ENCODE results near the gene CCNY.

Gene CCNY

DNA sequence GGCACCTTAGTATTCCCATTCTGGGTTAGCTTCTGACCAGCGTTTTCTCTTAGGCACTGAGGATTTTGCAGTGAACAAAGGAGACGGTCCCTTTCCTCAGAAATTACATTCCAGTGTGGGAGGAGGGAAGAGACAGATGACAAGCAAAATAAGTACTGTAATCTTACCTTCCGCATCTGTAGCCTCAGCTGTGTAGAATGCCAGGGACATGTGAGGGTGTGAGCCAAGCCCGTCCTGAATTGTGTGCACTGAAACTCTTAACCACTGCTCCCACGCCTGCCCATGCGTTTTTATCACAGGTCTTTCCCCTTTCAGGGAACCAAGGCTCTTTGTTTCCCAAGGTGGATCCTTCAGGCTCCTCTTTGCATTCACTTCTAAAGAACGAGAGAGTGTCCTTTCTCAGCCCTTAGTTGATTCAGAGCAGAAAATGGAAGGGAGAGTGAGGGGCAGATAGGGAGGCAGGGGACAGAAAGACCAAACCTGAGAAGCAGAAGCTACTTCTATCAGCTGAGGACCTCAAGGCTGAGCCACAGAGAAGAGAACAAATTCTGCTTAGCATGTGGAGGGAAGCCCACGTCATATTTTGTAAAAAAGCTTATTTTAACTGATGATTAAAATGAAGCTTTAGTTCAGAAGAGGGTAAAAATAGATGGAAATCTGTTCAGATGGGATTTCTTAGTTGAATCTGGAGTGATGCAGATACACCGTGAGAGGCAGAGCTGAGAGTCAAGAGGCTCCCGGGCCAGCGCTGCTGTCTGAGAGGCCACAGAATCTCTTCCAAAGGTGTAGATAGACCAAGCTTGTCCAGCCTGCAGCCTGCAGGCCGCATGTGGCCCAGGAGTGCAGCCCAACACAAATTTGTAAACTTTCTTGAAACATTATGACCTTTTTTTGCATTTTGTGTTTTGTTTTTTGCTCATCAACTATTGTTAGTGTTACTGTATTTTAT, 122.5 kb downstream of the CCNY start:
- no peak for DNase-seq

DNA sequence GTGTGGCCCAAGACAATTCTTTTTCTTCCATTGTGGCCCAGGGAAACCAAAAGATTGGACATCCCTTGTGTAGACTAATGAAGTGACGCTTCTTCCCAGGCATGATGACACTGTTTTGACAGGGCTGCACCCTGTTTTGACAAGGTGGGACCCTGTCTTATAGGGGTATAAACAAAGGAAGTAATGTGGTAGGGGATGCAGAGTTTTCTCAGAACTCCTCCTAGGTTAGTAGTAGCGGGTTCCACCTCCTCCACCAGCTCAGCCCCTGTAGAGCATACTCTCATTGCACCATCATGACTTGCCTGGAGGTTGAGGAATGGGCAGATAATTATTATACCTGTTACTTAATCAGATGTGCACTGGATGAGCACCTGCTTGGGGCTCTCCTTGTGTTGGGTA, 123.1 kb downstream of the CCNY start:
- DNase-seq = no peak

DNA sequence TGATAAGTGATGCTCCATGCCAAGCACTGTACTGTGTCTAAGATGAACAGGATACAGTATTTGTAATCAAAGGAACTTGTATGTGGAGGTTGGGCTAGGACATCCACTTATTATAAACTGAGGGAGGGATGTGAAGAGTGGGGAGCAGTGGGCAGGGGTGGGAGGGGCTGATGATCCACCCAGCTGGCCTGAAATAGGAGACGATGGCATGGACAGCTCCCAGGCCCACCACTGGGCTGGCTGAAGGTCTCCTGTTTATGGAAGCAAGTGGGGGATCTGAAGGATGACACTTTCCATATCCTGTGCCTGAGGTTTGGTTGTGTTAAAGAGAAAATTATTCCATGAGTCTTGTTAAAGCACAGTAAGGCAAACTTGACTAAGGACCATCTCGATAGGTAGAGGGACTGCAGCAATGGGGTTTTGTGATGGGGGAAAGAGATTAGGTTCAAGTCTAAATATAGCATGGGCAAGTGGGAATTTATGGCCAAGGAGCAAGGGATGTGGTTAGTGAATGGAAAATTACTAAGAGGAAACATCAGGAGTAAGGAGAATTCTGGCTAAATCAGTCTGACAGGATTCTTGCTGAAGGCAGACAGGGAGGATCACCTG, 124.6 kb downstream of the CCNY start:
- DNase-seq = no peak

DNA sequence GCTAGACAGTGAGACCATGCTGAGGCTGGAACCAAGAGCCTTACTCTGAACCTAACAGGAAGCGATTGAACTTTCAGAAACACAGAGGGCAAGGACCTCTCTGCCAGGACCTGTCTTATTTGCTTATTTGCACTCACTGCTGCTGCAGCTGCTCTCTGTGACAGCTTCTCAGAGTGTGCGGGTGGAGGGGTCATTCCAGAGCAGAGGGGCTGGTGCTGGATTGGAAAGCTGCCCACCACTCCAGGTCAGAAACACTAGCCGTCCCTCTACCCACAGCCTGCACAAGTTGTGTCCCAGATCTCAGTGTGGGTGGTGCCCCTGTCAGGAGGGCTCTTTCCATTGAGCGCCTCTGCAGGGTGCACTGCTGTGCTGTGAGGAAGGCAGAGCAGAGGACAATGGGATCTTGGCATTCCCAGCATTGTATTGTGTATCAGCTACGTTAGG, 126.2 kb downstream of the CCNY start:
- peak; percentile 66 for DNase-seq

DNA sequence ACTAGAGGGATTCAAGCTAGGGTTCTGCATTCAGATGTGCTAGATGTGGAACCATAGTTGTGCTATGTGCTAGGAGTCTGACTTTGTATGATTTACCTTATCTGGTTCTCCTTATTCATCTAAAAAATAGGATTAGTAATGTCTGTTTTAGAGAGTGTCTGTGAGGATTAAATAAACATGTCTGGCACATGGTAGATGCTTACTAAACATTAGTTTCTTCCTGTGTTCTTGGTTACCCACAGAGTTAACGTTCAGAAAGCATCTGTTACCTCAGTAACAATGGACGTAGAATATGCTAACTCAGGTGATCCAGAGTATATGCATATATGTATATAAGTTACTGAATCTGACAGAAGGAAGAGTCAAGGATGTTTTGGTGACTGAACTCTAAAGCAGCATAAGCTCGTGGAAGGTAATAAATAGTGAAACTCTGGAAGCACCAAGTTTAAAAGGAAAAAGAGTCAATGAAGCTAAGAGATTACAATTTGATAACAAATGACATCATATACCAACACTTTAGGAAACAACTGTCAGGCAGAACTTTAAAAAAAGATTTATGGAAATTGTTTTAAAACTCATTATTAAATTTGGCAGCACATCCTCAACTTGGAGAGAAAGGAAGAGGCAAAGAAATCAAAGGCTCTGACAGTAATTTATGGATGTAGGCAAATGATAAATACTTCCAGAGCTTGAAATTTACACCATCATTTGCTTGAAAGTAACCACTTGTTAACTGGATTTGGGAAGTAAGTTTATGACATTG, 127.0 kb downstream of the CCNY start:
- DNase-seq = no peak

DNA sequence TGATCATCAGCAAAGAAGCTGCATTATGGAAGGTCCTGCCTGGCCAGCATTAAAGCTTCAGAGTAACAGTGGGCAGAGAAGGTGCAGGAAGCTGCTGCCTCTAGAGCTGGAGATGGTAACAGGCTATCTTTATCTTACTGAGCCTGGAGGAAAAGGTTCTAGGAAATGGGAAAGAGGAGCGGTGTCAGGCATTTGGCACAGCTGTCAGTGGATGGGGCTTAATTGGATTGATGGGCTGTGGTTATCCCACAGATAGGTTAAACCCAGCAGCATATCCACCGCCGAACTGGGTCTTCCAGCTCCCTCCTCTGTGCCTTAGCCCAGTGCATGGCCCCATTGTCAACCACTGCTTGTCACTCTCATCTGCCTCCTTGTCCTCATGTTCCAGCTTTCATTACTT, 127.6 kb downstream of the CCNY start:
- DNase-seq = no peak

DNA sequence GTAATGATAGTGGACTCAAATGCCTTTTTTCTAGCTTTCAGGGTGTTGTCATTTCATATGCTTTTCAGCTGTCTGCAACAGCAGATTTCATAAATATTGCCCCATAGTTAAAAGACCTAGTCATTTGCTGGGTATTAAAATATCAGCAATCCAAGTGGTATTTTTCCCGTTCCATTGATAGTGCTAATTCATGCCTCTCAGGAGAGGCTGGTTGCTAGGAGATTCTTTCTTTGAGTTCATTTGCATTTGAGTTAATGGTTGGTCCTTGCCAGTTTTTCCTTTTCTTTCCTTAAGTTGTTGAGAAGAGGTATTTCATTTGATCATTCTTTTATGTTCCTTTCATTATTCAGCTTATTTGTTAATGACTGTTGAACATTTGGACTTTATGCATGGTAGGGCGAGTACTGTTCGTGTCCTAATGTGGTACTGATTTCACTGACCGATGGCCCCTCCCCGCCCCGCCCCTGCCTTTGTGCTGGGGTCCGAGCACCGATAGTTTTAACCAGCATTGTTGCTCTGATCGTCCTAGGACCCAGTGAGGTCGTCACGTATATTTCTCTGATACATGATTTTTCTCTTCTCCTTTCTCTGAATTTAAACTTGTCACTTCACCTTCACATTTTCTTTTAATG, 128.6 kb downstream of the CCNY start:
- no peak for DNase-seq

DNA sequence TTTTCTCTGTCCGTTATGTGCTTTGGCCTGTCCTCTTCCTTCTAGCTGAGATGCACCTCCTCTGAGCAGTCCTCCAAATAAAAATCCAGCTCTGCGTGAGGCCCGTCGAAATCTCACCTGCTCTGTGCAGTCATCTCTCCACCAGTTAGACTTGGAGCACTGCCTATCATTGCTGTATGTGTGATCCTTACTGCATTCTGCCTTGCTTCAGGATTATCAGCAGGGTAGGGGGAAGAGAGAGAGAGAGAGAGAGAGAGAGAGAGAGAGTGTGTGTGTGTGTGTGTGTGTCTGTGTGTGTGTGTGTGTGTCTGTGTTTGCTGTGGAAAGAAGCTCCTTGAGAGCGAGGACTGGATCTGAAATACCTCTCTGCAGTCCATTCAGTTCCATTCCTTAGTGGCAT, 129.4 kb downstream of the CCNY start:
- no peak for DNase-seq

DNA sequence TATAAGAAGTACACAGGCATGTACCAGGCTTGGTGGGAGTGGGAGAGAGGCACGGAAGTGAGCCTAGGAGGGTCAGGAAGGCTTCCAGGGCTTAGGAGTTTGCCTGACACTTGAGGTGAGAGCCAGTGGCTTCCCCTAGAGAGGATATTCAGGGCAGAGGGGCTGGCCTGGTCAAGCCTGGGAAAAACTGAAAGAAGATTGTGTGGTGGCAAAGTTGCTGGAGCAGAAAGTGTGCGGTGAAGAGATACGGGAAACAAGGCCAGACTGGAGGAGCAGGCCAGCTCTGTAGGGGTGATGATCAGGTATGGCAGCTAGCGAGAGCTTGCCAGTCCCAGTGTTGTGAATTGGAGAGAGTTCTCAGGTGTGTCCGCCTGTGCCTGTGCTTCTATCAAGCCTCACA, 129.9 kb downstream of the CCNY start:
- no peak for DNase-seq

DNA sequence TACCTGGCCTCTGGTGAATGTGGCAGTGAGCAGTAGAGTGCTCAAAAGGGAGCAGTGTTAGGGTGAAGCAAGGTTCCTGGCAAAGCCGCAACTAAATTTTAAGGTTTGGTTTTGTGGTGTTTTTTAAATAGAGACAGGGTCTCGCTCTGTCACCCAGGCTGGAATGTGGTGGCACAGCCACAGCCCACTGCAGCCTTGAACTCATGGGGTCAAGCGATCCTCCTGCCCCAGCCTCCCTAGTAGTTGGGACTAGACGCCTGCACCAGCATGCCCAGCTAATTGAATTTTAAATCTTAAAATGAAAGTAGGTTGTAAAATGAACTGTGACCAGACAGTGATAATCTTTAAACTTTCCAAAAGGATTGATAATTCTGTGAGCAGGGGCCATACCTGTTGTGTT, 130.4 kb downstream of the CCNY start:
- DNase-seq = no peak

DNA sequence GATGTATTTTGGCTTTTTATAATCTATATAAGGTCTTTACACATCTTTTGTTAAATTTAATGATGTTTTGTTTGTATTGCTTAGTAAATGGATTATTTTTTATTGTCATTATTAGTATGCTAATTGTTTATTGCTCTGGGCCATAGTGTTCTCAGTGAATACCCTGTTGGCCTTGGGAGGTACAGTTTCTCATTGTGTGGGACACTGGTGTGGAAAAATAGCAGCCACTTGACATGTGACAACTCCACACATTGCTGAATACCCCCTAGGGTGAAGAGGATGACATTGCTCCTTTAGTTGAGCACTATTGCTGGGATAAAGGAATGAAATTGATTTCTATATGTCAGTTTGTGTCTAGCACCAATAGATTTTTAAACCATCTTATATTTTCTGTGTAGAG, 130.9 kb downstream of the CCNY start:
- DNase-seq = no peak

DNA sequence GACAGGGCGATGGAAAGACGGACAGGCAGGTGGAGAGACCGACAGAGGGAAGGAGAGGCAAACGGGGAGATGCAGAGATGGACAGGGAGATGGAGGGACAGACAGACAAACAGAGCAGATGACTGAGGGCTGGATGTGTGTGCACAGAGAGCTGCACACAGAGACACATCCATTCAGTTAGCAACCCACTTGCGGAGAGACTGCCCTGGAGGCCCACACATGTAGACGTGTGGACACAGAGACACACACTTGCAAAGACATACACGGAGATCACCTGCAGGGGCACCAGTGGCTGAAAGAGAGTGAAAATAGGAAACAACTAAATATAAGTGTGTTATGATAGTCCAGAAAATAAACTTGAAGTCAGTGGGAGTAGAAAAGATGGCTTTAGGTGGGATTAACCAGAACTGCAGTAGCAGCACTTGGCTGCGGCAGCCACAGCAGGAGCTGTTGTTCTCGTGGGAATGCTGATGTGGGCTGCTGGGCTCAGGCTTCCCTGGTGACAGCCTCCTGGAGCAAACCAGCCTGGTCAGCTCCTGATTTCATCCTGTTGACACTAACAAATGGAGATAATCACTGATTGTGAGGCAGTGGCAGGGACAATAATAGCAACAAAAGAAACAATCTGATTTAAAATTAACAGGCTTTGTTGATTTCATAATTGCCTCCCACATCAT, 134.1 kb downstream of the CCNY start:
- DNase-seq = no peak

DNA sequence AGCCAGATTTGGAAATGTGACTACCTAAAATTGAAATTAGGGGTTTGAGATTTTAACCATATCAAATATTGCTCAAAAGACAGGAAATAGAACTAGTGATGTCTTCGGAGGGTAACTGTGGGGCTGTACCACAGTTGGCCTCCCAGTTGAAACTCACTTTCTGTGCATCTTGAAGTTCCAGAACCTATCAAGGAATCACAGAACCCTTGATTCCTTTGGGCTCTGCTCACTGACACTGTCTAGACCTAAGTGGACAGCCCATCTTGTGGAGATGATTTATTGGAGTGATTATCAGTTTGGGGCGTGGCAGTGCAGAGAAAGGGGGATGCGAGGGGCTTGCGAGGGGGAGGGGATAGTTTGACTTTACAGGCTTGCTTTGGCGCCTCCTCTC, 134.6 kb downstream of the CCNY start:
- DNase-seq = no peak

DNA sequence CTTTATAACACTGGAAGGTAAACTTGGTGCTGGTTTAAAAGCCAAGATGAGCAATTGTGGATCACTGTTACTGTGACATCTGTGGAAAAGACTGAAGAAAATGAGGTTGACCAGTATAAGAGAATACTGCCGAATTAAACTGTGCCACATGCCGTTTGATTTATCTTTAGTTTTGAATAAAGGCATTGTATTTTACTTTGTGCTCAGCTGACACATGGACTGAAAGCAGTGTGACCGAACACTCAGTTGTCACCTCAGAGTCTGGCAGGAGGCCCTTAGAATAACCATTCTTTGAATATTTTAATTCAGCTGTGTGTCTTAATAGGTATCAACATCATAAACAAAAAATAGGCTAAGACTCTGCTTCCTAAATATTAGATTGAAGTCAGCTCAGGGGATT, 135.1 kb downstream of the CCNY start:
- DNase-seq = no peak

DNA sequence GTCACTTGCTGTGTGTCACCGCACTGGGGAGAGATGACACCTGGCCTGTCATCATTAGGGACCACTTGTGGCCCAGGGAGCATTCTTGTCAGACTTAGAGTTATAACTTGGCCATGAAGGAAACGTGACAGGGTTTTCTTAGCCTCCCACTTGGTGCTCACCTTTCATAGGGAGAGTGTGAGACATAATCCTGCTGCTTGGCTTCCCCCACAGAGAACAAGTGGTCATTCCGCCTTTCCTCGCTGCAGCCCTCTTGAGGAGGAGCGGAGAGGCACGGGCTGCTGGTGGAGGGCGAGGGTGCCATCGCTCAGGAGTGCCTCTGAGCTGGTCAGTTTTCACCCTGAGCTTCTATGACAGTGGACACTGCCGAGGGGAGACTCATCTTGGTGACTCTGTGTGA, 143.8 kb downstream of the CCNY start:
- no peak for DNase-seq

DNA sequence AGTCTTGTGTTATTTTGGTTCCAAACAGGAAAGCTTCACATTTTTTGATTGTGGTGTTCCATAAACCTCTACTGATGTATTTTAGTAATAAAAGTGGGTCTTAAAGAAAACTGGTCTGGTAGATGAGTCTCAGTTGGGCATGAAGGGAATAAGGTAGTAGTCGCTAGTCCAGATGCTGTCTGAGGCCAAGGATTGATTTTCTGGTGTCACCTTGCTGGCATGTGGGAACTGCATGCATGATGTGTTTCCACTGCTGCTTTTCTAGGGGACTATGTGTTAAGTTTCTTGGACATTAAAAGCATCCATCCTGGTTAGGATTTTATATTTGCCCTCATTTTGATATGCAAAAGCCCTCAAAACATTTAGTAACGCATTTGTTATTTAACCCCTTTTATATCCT, 145.1 kb downstream of the CCNY start:
- no peak for DNase-seq

DNA sequence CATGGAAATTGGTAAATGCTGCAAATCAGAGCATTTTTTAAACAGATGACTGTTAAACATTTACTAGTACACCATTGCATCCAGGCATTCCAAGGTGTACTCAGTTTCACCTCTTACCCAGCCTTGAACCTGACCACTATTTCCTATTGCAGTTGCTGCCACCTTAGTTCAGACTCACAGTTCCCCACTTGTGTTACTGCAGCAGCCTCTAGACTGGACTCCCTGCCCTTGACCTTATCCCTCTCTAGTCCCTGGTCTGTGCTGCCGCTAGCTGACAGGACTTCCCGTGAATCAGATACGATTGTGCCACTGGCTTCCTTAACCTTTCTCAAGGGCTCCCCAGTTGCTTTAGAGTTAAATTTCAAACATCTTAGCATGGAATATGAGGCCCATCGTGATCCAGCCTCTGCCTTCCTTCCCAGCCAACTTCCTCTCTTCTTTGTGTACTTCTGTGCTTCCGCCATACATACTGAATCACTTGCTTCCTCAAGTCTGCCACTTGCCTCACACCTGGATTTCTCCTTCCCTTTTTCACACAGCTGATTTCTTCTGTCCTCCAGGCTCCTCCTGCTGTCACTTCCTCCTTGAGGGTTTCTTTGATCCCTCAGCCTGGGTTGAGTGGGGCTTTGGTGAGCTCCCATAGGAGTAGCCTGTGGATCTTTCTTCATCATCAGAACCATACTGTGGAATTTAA, 150.1 kb downstream of the CCNY start:
- no peak for DNase-seq

DNA sequence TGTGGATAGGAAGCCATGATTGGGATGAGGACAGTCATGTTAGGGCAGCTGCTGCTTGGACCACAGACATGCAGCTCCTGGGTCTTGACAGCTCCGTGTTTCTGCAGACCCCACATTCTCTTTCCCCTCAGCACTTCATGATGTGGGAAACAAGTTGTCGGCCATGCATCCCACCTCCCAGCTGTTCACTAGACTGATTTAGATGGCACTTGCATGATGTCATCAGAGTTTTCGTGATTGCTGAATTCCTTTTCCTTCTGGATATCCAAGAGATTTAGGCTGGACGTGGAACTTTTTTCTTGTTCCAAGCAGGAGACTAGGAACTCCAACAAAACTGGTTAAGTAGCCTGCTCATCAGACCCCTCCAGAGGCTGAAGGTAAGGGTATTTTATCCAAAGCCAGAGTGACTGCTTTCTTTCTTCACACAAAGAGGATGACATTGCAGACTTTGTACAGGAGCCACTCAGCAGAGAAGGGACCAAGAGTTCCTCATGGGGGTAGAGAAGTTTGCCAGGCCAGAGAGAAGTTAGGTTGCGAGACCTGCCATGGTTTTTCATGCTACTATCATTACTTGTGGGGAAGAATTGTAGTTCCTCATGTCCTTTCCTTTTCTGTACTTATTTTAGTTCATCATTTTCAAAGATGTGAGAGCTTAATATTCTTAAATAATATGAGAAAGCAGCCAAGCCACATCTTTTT, 151.2 kb downstream of the CCNY start:
- DNase-seq = no peak

DNA sequence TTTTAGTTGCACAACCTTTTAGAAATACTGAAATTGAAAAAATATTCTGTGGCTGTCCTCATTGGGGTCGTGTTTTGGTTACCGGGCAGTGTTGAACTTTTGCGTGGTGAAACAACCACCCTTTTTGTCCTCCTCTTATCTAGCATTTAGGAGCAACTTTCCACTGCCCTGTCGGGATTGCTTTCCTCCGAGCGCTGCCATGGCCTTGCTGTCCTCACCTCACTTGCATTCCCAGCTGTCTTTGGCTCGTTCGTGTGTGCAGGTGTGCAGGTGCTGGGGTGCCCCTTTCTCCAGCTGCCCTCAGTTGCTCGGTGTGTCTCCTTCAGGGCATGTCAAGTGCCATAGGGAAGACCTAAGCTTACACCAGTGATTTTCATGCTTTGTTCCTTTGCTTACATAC, 151.9 kb downstream of the CCNY start:
- DNase-seq = no peak

DNA sequence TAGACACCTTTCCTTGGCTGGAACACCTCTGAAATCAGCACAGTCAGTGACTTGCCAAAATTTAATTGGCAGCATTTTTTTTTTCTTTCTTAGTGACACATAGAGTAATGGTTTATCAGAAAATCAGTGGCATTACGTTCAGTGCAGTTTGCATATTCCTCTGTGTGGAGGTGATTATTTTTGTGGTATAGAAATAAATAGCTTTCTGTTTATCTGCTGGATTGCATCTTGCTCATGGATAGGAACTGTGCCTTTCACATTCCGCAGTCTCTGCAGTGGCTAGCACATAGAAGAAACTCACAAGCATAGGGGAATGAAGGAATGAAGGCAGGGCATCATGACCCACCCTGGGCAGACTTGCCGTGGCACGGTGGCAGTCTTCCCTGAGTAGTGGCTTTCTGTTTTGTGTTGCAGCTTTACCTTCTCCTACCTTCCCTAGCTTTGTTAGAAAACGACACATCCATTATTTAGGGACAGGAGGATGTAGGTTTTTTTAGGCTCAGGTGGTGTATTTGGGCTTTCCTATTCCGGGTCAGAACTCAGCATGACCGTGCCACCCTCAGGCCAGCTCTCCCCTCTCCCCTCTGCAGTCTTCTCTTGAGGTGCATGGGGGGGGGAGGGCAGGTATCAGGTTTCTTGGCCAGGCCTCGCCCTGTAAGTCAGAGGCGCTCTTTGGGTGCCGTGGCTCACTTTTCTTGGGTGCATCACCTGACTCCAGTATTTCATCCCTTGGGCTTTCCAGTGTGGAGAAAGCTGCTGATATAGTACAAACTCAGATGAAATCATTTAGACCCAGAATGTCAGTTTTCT, 156.3 kb downstream of the CCNY start:
- DNase-seq = no peak
